Smooth muscle cell (in vitro differentiated cells): Measurements from ENCODE around the gene TGM4. TPM values are rescaled to one million over a fixed set of nuclear protein-coding genes. Genes with fewer than 3 reads are reported as not detected.

ENCODE experiments used
- DNase-seq: peaks from one replicate; lab custom pipeline; 2025; ENCODE audit not compliant: unreplicated experiment; lab: John Stamatoyannopoulos, UW
- H2AFZ ChIP-seq: fragments of 200-600 bp; sonication (generic); 2 replicates; pipeline ENCODE4 v1.6.0; 2016; ENCODE audit warnings: antibody characterized with exemption, low read depth, mild to moderate bottlenecking
- H3F3A ChIP-seq: fragments of 200-600 bp; sonication (generic); 2 replicates; pipeline ENCODE4 v1.6.0; 2017; ENCODE audit warnings: antibody characterized with exemption, low read depth
- H3K27ac ChIP-seq: fragments of 200-600 bp; sonication (generic); 2 replicates; pipeline ENCODE4 v1.5.1; 2016; ENCODE audit warnings: low read depth, mild to moderate bottlenecking
- H3K27me3 ChIP-seq: fragments of 200-600 bp; sonication (generic); 2 replicates; pipeline ENCODE4 v1.6.1; 2016; ENCODE audit warnings: low read depth, mild to moderate bottlenecking
- H3K36me3 ChIP-seq: fragments of 200-600 bp; sonication (generic); 2 replicates; pipeline ENCODE4 v1.5.1; 2016; ENCODE audit warnings: low read depth
- H3K4me1 ChIP-seq: fragments of 200-600 bp; sonication (generic); 2 replicates; pipeline ENCODE4 v1.5.1; 2016; ENCODE audit warnings: low read depth
- H3K4me2 ChIP-seq: fragments of 200-600 bp; sonication (generic); 2 replicates; pipeline ENCODE4 v1.6.0; 2016; ENCODE audit warnings: mild to moderate bottlenecking
- H3K4me3 ChIP-seq: fragments of 200-600 bp; sonication (generic); 2 replicates; pipeline ENCODE4 v1.5.1; 2016; ENCODE audit warnings: mild to moderate bottlenecking
- H3K79me2 ChIP-seq: fragments of 200-600 bp; sonication (generic); 2 replicates; pipeline ENCODE4 v1.6.0; 2016; ENCODE audit warnings: low read depth, mild to moderate bottlenecking
- H3K9ac ChIP-seq: fragments of 200-600 bp; sonication (generic); 2 replicates; pipeline ENCODE4 v1.6.0; 2016; ENCODE audit warnings: low read depth
- H3K9me3 ChIP-seq: fragments of 200-600 bp; sonication (generic); replicated peaks from 2 replicates; pipeline ENCODE4 v1.5.1; 2016; ENCODE audit warnings: low read depth
- H4K20me1 ChIP-seq: fragments of 200-600 bp; sonication (generic); 2 replicates; pipeline ENCODE4 v1.6.0; 2016; ENCODE audit warnings: low read depth
- WGBS: methylation state at CpG from one replicate; pipeline ENCODE4 v1.1.7; 2016; ENCODE audit warnings: low lambda C conversion rate; 5-methylcytosine and 5-hydroxymethylcytosine counted together
- polyA plus RNA-seq: library from polyadenylated mRNA; unstranded; fragments of >200 nt; fragmentation: Nextera tagmentation; extraction: Ambion mirVana; gene quantifications from 2 replicates; pipeline ENCODE4 v1.2.1, GENCODE V29; 2016
- total RNA-seq: library from RNA; depleted of rRNA; stranded (reverse); fragments of >200 nt; gene quantifications from 2 replicates; pipeline ENCODE4 v1.2.3, GENCODE V29; 2014
- TF ChIP-seq, protein P1 (sequence below): fragments of 200-600 bp; sonication (generic); IDR thresholded peaks from 2 replicates; pipeline ENCODE4 v1.5.1; 2017; ENCODE audit warnings: borderline replicate concordance, mild to moderate bottlenecking, antibody characterized with exemption; ENCODE audit not compliant: insufficient read depth, poor library complexity, severe bottlenecking

Gene TGM4
- total and polyA plus RNA-seq, 2 experiments from 2014 or later, result not detected

DNA sequence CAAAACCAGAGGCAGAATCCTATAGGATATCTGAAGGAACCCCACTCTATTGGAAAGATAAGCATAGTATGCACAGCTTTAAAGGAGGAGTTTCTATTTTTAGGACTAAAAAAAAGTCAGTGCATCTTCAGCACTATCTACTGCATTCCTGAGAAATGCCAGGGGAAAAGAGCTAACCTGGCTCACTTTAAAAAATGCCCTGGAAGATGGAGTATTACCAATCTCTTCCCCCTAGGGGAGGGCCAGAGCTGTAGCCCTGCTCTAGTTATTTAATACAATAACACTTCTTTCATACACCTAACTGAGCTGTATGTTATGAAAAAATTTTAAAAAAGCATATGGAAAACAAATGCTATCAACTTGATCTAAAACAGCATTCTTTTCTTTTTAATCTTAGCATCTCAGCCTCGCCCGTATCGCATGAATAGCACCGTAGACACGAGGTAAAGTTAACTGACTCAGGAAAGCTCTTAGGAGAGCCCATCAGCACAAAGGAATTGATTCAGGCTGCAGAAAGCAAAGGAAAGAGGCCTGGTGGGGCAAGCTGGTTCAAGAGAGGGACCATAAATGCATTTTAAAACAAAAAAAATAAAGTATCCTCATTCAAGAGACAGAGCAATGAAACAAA lies 50.2 kb downstream of the TGM4 start:
- Histone ChIP-seq H3K4me2 (no peak overlapping the region), H3K36me3 (no peaks in the 10 kb centered on the region), H3K4me3 (no peak overlapping the region), H3K9ac (no peak overlapping the region), H3F3A (no peaks in the 10 kb centered on the region), H3K27ac (no peak overlapping the region), H3K9me3 (no peaks in the 10 kb centered on the region), H3K4me1 (no peaks in the 10 kb centered on the region), H2AFZ (no peak overlapping the region), H3K79me2 (no peaks in the 10 kb centered on the region), H4K20me1 (no peaks in the 10 kb centered on the region), H3K27me3 (no peaks in the 10 kb centered on the region)
- TF ChIP-seq, protein P1, sequence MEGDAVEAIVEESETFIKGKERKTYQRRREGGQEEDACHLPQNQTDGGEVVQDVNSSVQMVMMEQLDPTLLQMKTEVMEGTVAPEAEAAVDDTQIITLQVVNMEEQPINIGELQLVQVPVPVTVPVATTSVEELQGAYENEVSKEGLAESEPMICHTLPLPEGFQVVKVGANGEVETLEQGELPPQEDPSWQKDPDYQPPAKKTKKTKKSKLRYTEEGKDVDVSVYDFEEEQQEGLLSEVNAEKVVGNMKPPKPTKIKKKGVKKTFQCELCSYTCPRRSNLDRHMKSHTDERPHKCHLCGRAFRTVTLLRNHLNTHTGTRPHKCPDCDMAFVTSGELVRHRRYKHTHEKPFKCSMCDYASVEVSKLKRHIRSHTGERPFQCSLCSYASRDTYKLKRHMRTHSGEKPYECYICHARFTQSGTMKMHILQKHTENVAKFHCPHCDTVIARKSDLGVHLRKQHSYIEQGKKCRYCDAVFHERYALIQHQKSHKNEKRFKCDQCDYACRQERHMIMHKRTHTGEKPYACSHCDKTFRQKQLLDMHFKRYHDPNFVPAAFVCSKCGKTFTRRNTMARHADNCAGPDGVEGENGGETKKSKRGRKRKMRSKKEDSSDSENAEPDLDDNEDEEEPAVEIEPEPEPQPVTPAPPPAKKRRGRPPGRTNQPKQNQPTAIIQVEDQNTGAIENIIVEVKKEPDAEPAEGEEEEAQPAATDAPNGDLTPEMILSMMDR, result no peak
- DNase-seq, result no peak
- 91% methylated on average over 5 of the region's 5 CpGs for WGBS

DNA sequence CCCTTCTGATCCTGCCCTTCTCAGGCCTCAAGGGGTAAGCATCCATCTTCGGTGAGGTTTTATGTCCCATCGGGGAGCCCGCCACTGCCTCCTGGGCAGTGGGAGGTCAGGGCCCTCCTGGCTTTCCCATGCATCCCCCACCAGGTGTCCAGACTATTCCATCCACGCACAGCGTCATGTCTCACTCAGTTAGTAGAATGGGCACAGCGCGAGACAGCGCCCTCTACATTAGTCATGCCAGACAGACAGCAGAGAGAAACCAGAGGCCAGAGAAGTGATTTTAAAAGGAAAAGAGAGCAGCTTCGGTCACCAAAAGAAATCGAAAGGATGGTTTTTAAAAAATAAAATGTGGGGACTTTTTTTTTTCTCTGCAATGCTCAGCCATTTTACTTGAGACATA lies 51.8 kb downstream of the TGM4 start:
- Histone ChIP-seq H3K4me1 (no peaks in the 10 kb centered on the region), H2AFZ (no peak overlapping the region), H3K4me3 (no peak overlapping the region), H3K27ac (no peak overlapping the region), H3K27me3 (no peaks in the 10 kb centered on the region), H3K4me2 (no peak overlapping the region), H3K36me3 (no peaks in the 10 kb centered on the region), H3F3A (no peaks in the 10 kb centered on the region), H3K79me2 (no peaks in the 10 kb centered on the region), H4K20me1 (no peaks in the 10 kb centered on the region), H3K9me3 (no peaks in the 10 kb centered on the region), H3K9ac (no peak overlapping the region)
- DNase-seq, result no peak
- TF ChIP-seq, protein P1, result no peak
- WGBS, result 93% methylated on average over 10 of the region's 10 CpGs

DNA sequence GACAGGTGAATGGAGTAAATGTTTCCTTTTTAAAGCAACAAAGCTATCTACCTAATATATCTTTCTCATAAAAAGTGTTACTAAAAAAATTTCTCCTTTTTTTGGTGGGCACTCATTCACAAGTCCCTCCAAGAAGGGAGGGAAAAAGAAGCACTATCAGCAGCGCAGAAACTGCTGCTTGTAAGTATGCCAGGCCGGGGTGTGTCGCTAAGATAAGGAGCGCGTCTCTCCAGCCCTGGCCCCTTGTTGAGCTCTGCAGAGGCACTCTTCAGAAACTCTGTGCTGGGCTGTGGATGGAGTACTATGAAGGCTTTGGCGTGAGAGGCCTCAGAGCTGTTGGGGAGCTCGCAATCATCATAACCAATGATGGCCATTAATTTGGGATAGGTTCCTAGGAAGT lies 52.5 kb downstream of the TGM4 start:
- no peaks in the 10 kb centered on the region for H3K4me1 ChIP-seq
- no peak overlapping the region for H3K9ac ChIP-seq
- TF ChIP-seq, protein P1, result no peak
- H3F3A ChIP-seq, result no peaks in the 10 kb centered on the region
- 88% methylated on average over 7 of the region's 7 CpGs for WGBS
- H3K27ac ChIP-seq, result no peak overlapping the region
- DNase-seq, result no peak
- H3K9me3 ChIP-seq, result no peaks in the 10 kb centered on the region
- no peaks in the 10 kb centered on the region for H3K27me3 ChIP-seq
- no peak overlapping the region for H3K4me2 ChIP-seq
- no peak overlapping the region for H3K4me3 ChIP-seq
- no peaks in the 10 kb centered on the region for H3K79me2 ChIP-seq
- H2AFZ ChIP-seq, result no peak overlapping the region
- no peaks in the 10 kb centered on the region for H3K36me3 ChIP-seq
- no peaks in the 10 kb centered on the region for H4K20me1 ChIP-seq

DNA sequence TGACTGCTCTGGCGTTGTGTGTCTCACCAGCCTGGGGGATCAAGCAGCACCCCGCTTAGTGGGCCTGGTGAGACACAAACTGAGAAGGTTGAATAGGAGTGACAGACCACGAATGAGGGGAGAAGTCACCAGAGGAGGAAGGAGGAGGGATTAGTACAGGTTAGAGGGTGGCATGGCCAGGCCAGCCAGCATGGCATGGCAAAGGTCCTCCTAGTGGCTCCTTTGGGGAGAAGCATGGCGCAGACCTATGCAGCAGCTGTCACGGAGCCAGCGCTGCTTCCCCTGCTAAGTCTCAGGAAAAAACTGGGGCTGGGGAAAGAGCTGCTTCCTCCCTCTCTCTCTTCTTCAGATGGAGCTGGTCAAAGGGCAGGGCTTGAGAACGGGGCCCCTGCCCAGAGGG lies 53.0 kb downstream of the TGM4 start:
- H4K20me1 ChIP-seq, result no peaks in the 10 kb centered on the region
- H3K9me3 ChIP-seq, result no peaks in the 10 kb centered on the region
- no peak for DNase-seq
- no peak overlapping the region for H2AFZ ChIP-seq
- TF ChIP-seq, protein P1, result no peak
- no peak overlapping the region for H3K4me2 ChIP-seq
- H3K79me2 ChIP-seq, result no peaks in the 10 kb centered on the region
- no peak overlapping the region for H3K27ac ChIP-seq
- H3K36me3 ChIP-seq, result no peaks in the 10 kb centered on the region
- H3F3A ChIP-seq, result no peaks in the 10 kb centered on the region
- 96% methylated on average over 7 of the region's 7 CpGs for WGBS
- no peak overlapping the region for H3K9ac ChIP-seq
- H3K27me3 ChIP-seq, result no peaks in the 10 kb centered on the region
- peaks cover under 1% of the 10 kb centered on the region for H3K4me1 ChIP-seq
- H3K4me3 ChIP-seq, result no peak overlapping the region
